ENCODE measurements around the gene CCSER1. TPM values are rescaled to one million over a fixed set of nuclear protein-coding genes. Genes with fewer than 3 reads are reported as not detected.

The CCSER1 gene
- total and polyA plus RNA-seq, 2 of the 8 experiments (the other 6 are each of a cell fraction or from before 2014, with no cell fraction given): 0.26 to 0.84 TPM

DNA sequence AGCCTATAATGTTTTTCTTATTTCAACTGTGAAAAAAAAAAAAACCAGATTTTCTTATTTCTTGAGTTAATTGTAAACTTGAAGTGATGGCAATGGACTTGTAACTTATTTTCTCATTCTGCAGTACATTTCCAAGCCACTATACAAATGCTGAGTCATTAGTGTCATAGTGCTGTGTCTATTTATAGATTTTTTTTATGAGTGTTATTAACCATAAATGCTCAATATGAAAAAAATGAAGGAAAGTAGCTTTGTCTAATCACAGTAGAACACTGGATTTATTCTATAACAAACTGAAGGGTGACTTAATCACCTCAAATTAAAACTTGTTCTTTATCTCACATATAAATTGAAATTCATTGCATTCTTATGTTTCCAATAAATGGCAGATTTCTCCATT lies 718.6 kb downstream of the CCSER1 start:
- Histone ChIP-seq H3K4ac (replicated peaks; ENCODE audit: insufficient read length, low read depth, low read length) (no peak overlapping the region), H3K23me2 (ENCODE audit: low read depth, low read length) (no peaks in the 10 kb centered on the region), H3K9ac (replicated peaks in 1 of 4; ENCODE audit: extremely low read depth in 1 of 4, low read depth in 3 of 4, low read length in 3 of 4) (no peak overlapping the region), H3K4me1 (replicated peaks in 1 of 4; ENCODE audit: control insufficient read depth in 3 of 4, insufficient read depth in 4 of 4, low read length in 3 of 4) (no peaks in the 10 kb centered on the region), H2BK20ac (ENCODE audit: low read length) (no peak overlapping the region), H3K36me3 (ENCODE audit: control insufficient read depth in 2 of 4, insufficient read depth in 4 of 4, low read length in 3 of 4) (no peaks in the 10 kb centered on the region), H3K23ac (ENCODE audit: insufficient read length) (no peak overlapping the region), H4K5ac (ENCODE audit: insufficient read length, low read depth, low read length) (no peak overlapping the region), H4K91ac (replicated peaks; ENCODE audit: insufficient read length, low read length) (no peak overlapping the region), H3K4me2 (ENCODE audit: insufficient read depth in 1 of 2, low read depth in 2 of 2, low read length in 2 of 2) (no peak overlapping the region), H4K20me1 (replicated peaks in 1 of 2; ENCODE audit: control insufficient read depth in 1 of 2, insufficient read depth in 2 of 2, low read length in 2 of 2) (no peaks in the 10 kb centered on the region), H3K79me2 (ENCODE audit: control insufficient read depth in 1 of 2, insufficient read depth in 2 of 2, low read length in 2 of 2) (no peaks in the 10 kb centered on the region), H3K56ac (replicated peaks; ENCODE audit: insufficient read length, low read depth, low read length) (no peak overlapping the region), H2AFZ (ENCODE audit: low read length) (no peak overlapping the region), H3K27me3 (replicated peaks in 1 of 4; ENCODE audit: control insufficient read depth in 3 of 4, extremely low read depth in 1 of 4, insufficient read depth in 3 of 4, low read length in 3 of 4) (no peaks in the 10 kb centered on the region), H2BK5ac (ENCODE audit: low read depth, low read length) (no peak overlapping the region), H3K27ac (ENCODE audit: low read depth, low read length) (no peak overlapping the region), H3K18ac (ENCODE audit: extremely low read depth, low read length) (no peak overlapping the region), H2AK5ac (ENCODE audit: low read depth, low read length) (no peak overlapping the region), H3K9me3 (ENCODE audit: insufficient read depth in 2 of 2, low read depth in 1 of 2, low read length in 1 of 2) (peaks cover 0 to 7% of the 10 kb centered on the region in 2 experiments; a peak in 2 of 4 replicates), H2BK15ac (ENCODE audit: low read length) (no peak overlapping the region), H2BK120ac (replicated peaks; ENCODE audit: low read depth, low read length) (no peak overlapping the region), H3K4me3 (ENCODE audit: extremely low read depth in 1 of 4, insufficient read depth in 2 of 4, low read depth in 3 of 4, low read length in 4 of 4) (no peak overlapping the region), H4K8ac (ENCODE audit: extremely low read depth, insufficient read depth, low read length) (no peak overlapping the region), H3K79me1 (ENCODE audit: low read depth, low read length) (no peaks in the 10 kb centered on the region), H2BK12ac (ENCODE audit: low read depth, low read length) (no peak overlapping the region), H3K14ac (ENCODE audit: insufficient read length) (no peak overlapping the region)
- ChIA-PET CTCF (ENCODE audit: partially characterized antibody) (no interaction called here), POLR2A (ENCODE audit: partially characterized antibody) (no interaction called here)
- TF ChIP-seq RBBP5 (IDR thresholded peaks at IDR 0.05; ENCODE audit: borderline replicate concordance, low read depth, low read length): no peak
- TF ChIP-seq MAFK (IDR thresholded peaks at IDR 0.05; ENCODE audit: low read depth, low read length): peak; percentile 36; the same call in 1 of the 2 replicates
- FAIRE-seq: no peak
- no peak for DNase-seq (ENCODE audit: low read depth in 1 of 2, low spot score in 2 of 2)
